Activated CD4-positive, alpha-beta T cell treated with anti-CD3 and anti-CD28 coated beads, Interleukin-2, amount 10 ng/mL, durations not matched to agents 24 days and 14 days (primary cell): Measurements from ENCODE around the gene RASGEF1C. TPM values are rescaled to one million over a fixed set of nuclear protein-coding genes. Genes with fewer than 3 reads are reported as not detected.

Experiments
- DNase-seq: peaks from one replicate; pipeline ENCODE4 v3.0.0; 2022
- H3K27ac Mint-ChIP-seq: one replicate; pipeline ENCODE4 v1.8.0; 2022; ENCODE audit warnings: mild to moderate bottlenecking, mixed read lengths
- H3K27me3 Mint-ChIP-seq: one replicate; pipeline ENCODE4 v1.8.0; 2022; ENCODE audit warnings: mixed read lengths
- H3K36me3 Mint-ChIP-seq: one replicate; pipeline ENCODE4 v1.8.0; 2022; ENCODE audit warnings: low read depth, mild to moderate bottlenecking, mixed read lengths
- H3K4me1 Mint-ChIP-seq: one replicate; pipeline ENCODE4 v1.8.0; 2021; ENCODE audit warnings: mixed read lengths
- H3K4me3 Mint-ChIP-seq: one replicate; pipeline ENCODE4 v1.8.0; 2022; ENCODE audit warnings: mild to moderate bottlenecking, moderate library complexity, mixed read lengths
- H3K9me3 Mint-ChIP-seq: one replicate; pipeline ENCODE4 v1.8.0; 2021; ENCODE audit warnings: mixed read lengths
- intact Hi-C: fragments of 100-400 bp; cut with micrococcal nuclease; formaldehyde crosslinking; loops from one replicate; pipeline ENCODE4 v1.15.1; 2023
- total RNA-seq: library from RNA; stranded (reverse); gene quantifications from 2 replicates; pipeline ENCODE4 v1.2.3, GENCODE V29; 2022

RASGEF1C gene
- total RNA-seq, 1 donor from 2014 or later = not detected

GRCh38 chr5:180075703-180076102, 133.3 kb downstream of the RASGEF1C start:
- H3K27ac Mint-ChIP-seq = no peak overlapping the region
- no peak for DNase-seq
- peaks cover 31% of the 10 kb centered on the region for H3K27me3 Mint-ChIP-seq
- H3K9me3 Mint-ChIP-seq = peaks cover 4% of the 10 kb centered on the region
- intact Hi-C loops = no loop called here
- H3K4me1 Mint-ChIP-seq = peaks cover 6% of the 10 kb centered on the region
- H3K4me3 Mint-ChIP-seq = no peak overlapping the region
- H3K36me3 Mint-ChIP-seq = peaks cover 2% of the 10 kb centered on the region

GRCh38 chr5:180074462-180074861, 134.5 kb downstream of the RASGEF1C start:
- intact Hi-C loops = loop anchor here (5.0 kb wide), 4 partner anchors 217 to 1447 kb away; partner anchors contain the start of genes CLK4, HNRNPH1 and MRNIP
- Mint-ChIP-seq H3K27me3 (peaks cover 36% of the 10 kb centered on the region), H3K4me1 (peaks cover 9% of the 10 kb centered on the region), H3K4me3 (no peak overlapping the region), H3K36me3 (peaks cover 2% of the 10 kb centered on the region), H3K27ac (no peak overlapping the region), H3K9me3 (peaks cover 4% of the 10 kb centered on the region)
- no peak for DNase-seq

- intact Hi-C loops = loop anchor here (1.0 to 5.0 kb wide), 5 partner anchors 165 to 1445 kb away; partner anchors contain the start of genes CLK4, HNRNPH1, MRNIP and TBC1D9B
- Mint-ChIP-seq H3K9me3 (peaks cover 4% of the 10 kb centered on the region), H3K27me3 (peaks cover 39% of the 10 kb centered on the region), H3K4me1 (peaks cover 9% of the 10 kb centered on the region), H3K36me3 (peaks cover 2% of the 10 kb centered on the region), H3K27ac (peak overlapping the region; percentile 36), H3K4me3 (peak overlapping the region; percentile 65)
- DNase-seq = no peak
These were observed 136.5 kb downstream of the RASGEF1C start for GRCh38 chr5:180072556-180072955.

GRCh38 chr5:180072256-180072548, 136.8 kb downstream of the RASGEF1C start:
- intact Hi-C loops = loop anchor here (1.0 to 5.0 kb wide), 5 partner anchors 165 to 1445 kb away; partner anchors contain the start of genes CLK4, HNRNPH1, MRNIP and TBC1D9B
- no peak for DNase-seq
- H3K27me3 Mint-ChIP-seq = peaks cover 40% of the 10 kb centered on the region
- peak overlapping the region; percentile 36 for H3K27ac Mint-ChIP-seq
- peaks cover 2% of the 10 kb centered on the region for H3K36me3 Mint-ChIP-seq
- H3K9me3 Mint-ChIP-seq = peaks cover 4% of the 10 kb centered on the region
- peak overlapping the region; percentile 59 for H3K4me3 Mint-ChIP-seq
- peaks cover 9% of the 10 kb centered on the region for H3K4me1 Mint-ChIP-seq

GRCh38 chr5:180071531-180072255, 137.3 kb downstream of the RASGEF1C start, which contains the start of gene RNF130:
Gene RNF130, minus strand, starts transcription at chr5:180071759. Its CDS starts 57 bp downstream, at chr5:180071702.
- peaks cover 4% of the 10 kb centered on the region for H3K9me3 Mint-ChIP-seq
- peaks cover 41% of the 10 kb centered on the region for H3K27me3 Mint-ChIP-seq
- DNase-seq = peak; percentile 95
- H3K4me1 Mint-ChIP-seq = peaks cover 9% of the 10 kb centered on the region
- intact Hi-C loops = loop anchor here (1.0 to 5.0 kb wide), 5 partner anchors 164 to 1444 kb away; partner anchors contain the start of genes CLK4, HNRNPH1, MRNIP and TBC1D9B
- H3K36me3 Mint-ChIP-seq = peaks cover 2% of the 10 kb centered on the region
- H3K27ac Mint-ChIP-seq = peak within 1 kb of the TSS; percentile 36
- H3K4me3 Mint-ChIP-seq = peak within 1 kb of the TSS; percentile 77

- Mint-ChIP-seq H3K4me3 (peak overlapping the region; percentile 77), H3K36me3 (peaks cover 2% of the 10 kb centered on the region), H3K4me1 (peaks cover 9% of the 10 kb centered on the region), H3K27me3 (peaks cover 41% of the 10 kb centered on the region), H3K9me3 (peaks cover 4% of the 10 kb centered on the region), H3K27ac (peak overlapping the region; percentile 9)
- peak; percentile 67 for DNase-seq
- intact Hi-C loops = loop anchor here (5.0 kb wide), 4 partner anchors 214 to 1444 kb away; partner anchors contain the start of genes CLK4, HNRNPH1 and MRNIP
These were observed 138.1 kb downstream of the RASGEF1C start for GRCh38 chr5:180070756-180071530.

- intact Hi-C loops = loop anchor here (5.0 kb wide), 4 partner anchors 212 to 1442 kb away; partner anchors contain the start of genes CLK4, HNRNPH1 and MRNIP
These were observed 139.3 kb downstream of the RASGEF1C start for GRCh38 chr5:180069589-180070247.

GRCh38 chr5:180068519-180069090, 140.4 kb downstream of the RASGEF1C start:
- H3K36me3 Mint-ChIP-seq = peaks cover 2% of the 10 kb centered on the region
- peaks cover 4% of the 10 kb centered on the region for H3K9me3 Mint-ChIP-seq
- H3K4me3 Mint-ChIP-seq = no peak overlapping the region
- peaks cover 37% of the 10 kb centered on the region for H3K27me3 Mint-ChIP-seq
- intact Hi-C loops = no loop called here
- no peak overlapping the region for H3K27ac Mint-ChIP-seq
- DNase-seq = no peak
- peaks cover 9% of the 10 kb centered on the region for H3K4me1 Mint-ChIP-seq

More at GRCh38 chr5:180069589-180070247, 139.3 kb downstream of the RASGEF1C start:
- no peak overlapping the region for H3K27ac Mint-ChIP-seq
- no peak for DNase-seq
- peaks cover 39% of the 10 kb centered on the region for H3K27me3 Mint-ChIP-seq
- peaks cover 4% of the 10 kb centered on the region for H3K9me3 Mint-ChIP-seq
- H3K4me3 Mint-ChIP-seq = no peak overlapping the region
- H3K36me3 Mint-ChIP-seq = peaks cover 2% of the 10 kb centered on the region
- H3K4me1 Mint-ChIP-seq = peaks cover 9% of the 10 kb centered on the region

GRCh38 chr5:180067986-180068385, 141.0 kb downstream of the RASGEF1C start:
- peaks cover 2% of the 10 kb centered on the region for H3K36me3 Mint-ChIP-seq
- no peak overlapping the region for H3K27ac Mint-ChIP-seq
- H3K27me3 Mint-ChIP-seq = peaks cover 37% of the 10 kb centered on the region
- H3K4me1 Mint-ChIP-seq = peaks cover 9% of the 10 kb centered on the region
- peaks cover 4% of the 10 kb centered on the region for H3K9me3 Mint-ChIP-seq
- intact Hi-C loops = no loop called here
- no peak overlapping the region for H3K4me3 Mint-ChIP-seq
- DNase-seq = no peak

- no peaks in the 10 kb centered on the region for H3K4me1 Mint-ChIP-seq
- no peak for DNase-seq
- no peak overlapping the region for H3K27ac Mint-ChIP-seq
- no peaks in the 10 kb centered on the region for H3K9me3 Mint-ChIP-seq
- H3K4me3 Mint-ChIP-seq = no peak overlapping the region
- peaks cover 4% of the 10 kb centered on the region for H3K27me3 Mint-ChIP-seq
- intact Hi-C loops = no loop called here
- H3K36me3 Mint-ChIP-seq = no peaks in the 10 kb centered on the region
These were observed 148.8 kb downstream of the RASGEF1C start for GRCh38 chr5:180060192-180060591.

GRCh38 chr5:180059326-180059725, 149.7 kb downstream of the RASGEF1C start:
- intact Hi-C loops = no loop called here
- H3K9me3 Mint-ChIP-seq = no peaks in the 10 kb centered on the region
- peaks cover 2% of the 10 kb centered on the region for H3K27me3 Mint-ChIP-seq
- no peak for DNase-seq
- no peaks in the 10 kb centered on the region for H3K36me3 Mint-ChIP-seq
- no peak overlapping the region for H3K4me3 Mint-ChIP-seq
- no peaks in the 10 kb centered on the region for H3K4me1 Mint-ChIP-seq
- no peak overlapping the region for H3K27ac Mint-ChIP-seq

GRCh38 chr5:180056153-180056552, 152.9 kb downstream of the RASGEF1C start:
- no peaks in the 10 kb centered on the region for H3K9me3 Mint-ChIP-seq
- intact Hi-C loops = no loop called here
- DNase-seq = no peak
- H3K27me3 Mint-ChIP-seq = no peaks in the 10 kb centered on the region
- no peaks in the 10 kb centered on the region for H3K36me3 Mint-ChIP-seq
- no peak overlapping the region for H3K27ac Mint-ChIP-seq
- H3K4me3 Mint-ChIP-seq = no peak overlapping the region
- H3K4me1 Mint-ChIP-seq = no peaks in the 10 kb centered on the region

GRCh38 chr5:180054226-180054625, 154.8 kb downstream of the RASGEF1C start:
- Mint-ChIP-seq H3K9me3 (no peaks in the 10 kb centered on the region), H3K27me3 (no peaks in the 10 kb centered on the region), H3K4me1 (no peaks in the 10 kb centered on the region), H3K4me3 (no peak overlapping the region), H3K36me3 (no peaks in the 10 kb centered on the region), H3K27ac (no peak overlapping the region)
- DNase-seq = no peak
- intact Hi-C loops = no loop called here
